GM12891 (cell line): ENCODE results near the gene CDH13.

Experiments
- DNase-seq: peaks from one replicate; pipeline ENCODE4 v3.0.0; 2011; ENCODE audit warnings: low spot score; ENCODE audit not compliant: insufficient read length
- FAIRE-seq: peaks from 2 replicates; lab custom pipeline; 2011; peaks lifted over from hg19 to GRCh38; lab: Jason Lieb, UNC
- PAX5 ChIP-seq: IDR thresholded peaks from 2 replicates; pipeline ENCODE4 v1.6.1; 2011; ENCODE audit warnings: low read length, moderate library complexity, mild to moderate bottlenecking; ENCODE audit not compliant: insufficient read depth, severe bottlenecking
- POLR2A ChIP-seq: IDR thresholded peaks from 2 replicates; pipeline ENCODE4 v1.6.1; 2011; ENCODE audit warnings: low read depth, low read length, control low read depth
- POLR2AphosphoS5 ChIP-seq: IDR thresholded peaks from 2 replicates; pipeline ENCODE4 v1.6.1; 2011; ENCODE audit warnings: low read depth, low read length, control low read depth
- POU2F2 ChIP-seq: IDR thresholded peaks from 2 replicates; pipeline ENCODE4 v1.6.1; 2011; ENCODE audit warnings: low read depth, mild to moderate bottlenecking, control low read depth, low read length, moderate library complexity
- SPI1 ChIP-seq: IDR thresholded peaks from 2 replicates; pipeline ENCODE4 v1.6.1; 2011; ENCODE audit warnings: low read depth, low read length, control low read depth
- TAF1 ChIP-seq: IDR thresholded peaks from 2 replicates; pipeline ENCODE4 v1.6.1; 2011; ENCODE audit warnings: low read depth, low read length, control low read depth

The CDH13 gene

GRCh38 chr16:83443972-83444371 is 817.2 kb downstream of the CDH13 start:
- TF ChIP-seq PAX5 = no peak
- TF ChIP-seq SPI1 = no peak
- TF ChIP-seq POLR2A = no peak
- TF ChIP-seq POLR2AphosphoS5 = no peak
- no peak for TF ChIP-seq POU2F2
- no peak for FAIRE-seq

GRCh38 chr16:83447560-83447959 is 820.8 kb downstream of the CDH13 start:
- DNase-seq (no peak), FAIRE-seq (no peak)
- TF ChIP-seq TAF1 (no peak), SPI1 (no peak), POU2F2 (no peak), PAX5 (no peak), POLR2AphosphoS5 (no peak), POLR2A (no peak)

More at GRCh38 chr16:83443972-83444371, 817.2 kb downstream of the CDH13 start:
- no peak for DNase-seq

GRCh38 chr16:83449861-83450260 is 823.1 kb downstream of the CDH13 start:
- no peak for TF ChIP-seq POLR2A
- TF ChIP-seq PAX5 = no peak
- no peak for TF ChIP-seq POLR2AphosphoS5
- TF ChIP-seq POU2F2 = no peak
- DNase-seq (no peak), FAIRE-seq (no peak)

- DNase-seq (no peak), FAIRE-seq (no peak)
- TF ChIP-seq POU2F2 (no peak), PAX5 (no peak), POLR2AphosphoS5 (no peak), TAF1 (no peak), POLR2A (no peak), SPI1 (no peak)
Observed at GRCh38 chr16:83453977-83454376, 827.2 kb downstream of the CDH13 start.

- no peak for FAIRE-seq
- no peak for TF ChIP-seq SPI1
- TF ChIP-seq POLR2A = no peak
- TF ChIP-seq POLR2AphosphoS5 = no peak
- no peak for TF ChIP-seq TAF1
- TF ChIP-seq POU2F2 = no peak
- no peak for TF ChIP-seq PAX5
- DNase-seq = no peak
Observed at GRCh38 chr16:83455716-83456115, 828.9 kb downstream of the CDH13 start.

GRCh38 chr16:83456934-83457333 is 830.2 kb downstream of the CDH13 start:
- no peak for DNase-seq
- TF ChIP-seq POLR2A = no peak
- no peak for FAIRE-seq

- no peak for DNase-seq
- FAIRE-seq = no peak
- TF ChIP-seq POLR2A (no peak), POLR2AphosphoS5 (no peak), SPI1 (no peak), TAF1 (no peak), POU2F2 (no peak), PAX5 (no peak)
Observed at GRCh38 chr16:83458612-83459011, 831.8 kb downstream of the CDH13 start.

GRCh38 chr16:83464991-83465390 is 838.2 kb downstream of the CDH13 start:
- FAIRE-seq (no peak), DNase-seq (no peak)
- TF ChIP-seq POU2F2 (no peak), POLR2A (no peak), TAF1 (no peak), POLR2AphosphoS5 (no peak), SPI1 (no peak), PAX5 (no peak)

GRCh38 chr16:83470416-83470815 is 843.6 kb downstream of the CDH13 start:
- DNase-seq (no peak), FAIRE-seq (no peak)
- TF ChIP-seq POLR2AphosphoS5 (no peak), TAF1 (no peak), POU2F2 (no peak), SPI1 (no peak), POLR2A (no peak), PAX5 (no peak)

- TF ChIP-seq SPI1 (no peak), POU2F2 (no peak), POLR2A (no peak), PAX5 (no peak), POLR2AphosphoS5 (no peak), TAF1 (no peak)
- FAIRE-seq (no peak), DNase-seq (no peak)
Observed at GRCh38 chr16:83472776-83473501, 846.2 kb downstream of the CDH13 start.
